ENCODE results near the gene CEP44.
"Not testable (repeated sequence)": the region's sequence is repeated elsewhere in the genome, so short reads cannot be mapped to it uniquely, and the experiment has no call there.

CEP44 gene

GRCh38 chr4:174362340-174362739 is 78.6 kb downstream of the CEP44 start:
- H3K27ac ChIP-seq (ENCODE audit: low read length), result no peak overlapping the region
- no peak for DNase-seq
- peaks cover 7% of the 10 kb centered on the region for H3F3A ChIP-seq (ENCODE audit: insufficient read depth, low read length)
- no peak overlapping the region for H3K9ac ChIP-seq (ENCODE audit: low read length)
- no peaks in the 10 kb centered on the region for H4K20me1 ChIP-seq (ENCODE audit: insufficient read depth, low read length)
- no peak overlapping the region for H3K4me2 ChIP-seq (ENCODE audit: low read depth, low read length)
- TF ChIP-seq EZH2 (optimal IDR thresholded peaks at IDR 0.05; ENCODE audit: low read depth, low read length) (no peak), CTCF (IDR thresholded peaks at IDR 0.05; ENCODE audit: low read length) (no peak), EZH2phosphoT487 (IDR thresholded peaks at IDR 0.05; ENCODE audit: low read length) (no peak)
- H3K9me3 ChIP-seq (replicated peaks; ENCODE audit: insufficient read depth, low read length), result no peaks in the 10 kb centered on the region
- H3K4me3 ChIP-seq (ENCODE audit: low read length), result no peak overlapping the region
- no peak overlapping the region for H2AFZ ChIP-seq (ENCODE audit: low read length)
- no peaks in the 10 kb centered on the region for H3K27me3 ChIP-seq (replicated peaks; ENCODE audit: insufficient read depth, low read length)
- H3K4me1 ChIP-seq (ENCODE audit: low read length), result peaks cover 17% of the 10 kb centered on the region
- H3K36me3 ChIP-seq (replicated peaks; ENCODE audit: insufficient read depth, low read length), result no peaks in the 10 kb centered on the region
- H3K79me2 ChIP-seq (ENCODE audit: low read length), result no peaks in the 10 kb centered on the region
- H3K9me2 ChIP-seq (replicated peaks; ENCODE audit: insufficient read depth, low read length), result no peaks in the 10 kb centered on the region

GRCh38 chr4:174363782-174364181 is 80.1 kb downstream of the CEP44 start:
- H3K4me3 ChIP-seq (ENCODE audit: low read length); H3K27ac ChIP-seq (ENCODE audit: low read length); H3K27me3 ChIP-seq (replicated peaks; ENCODE audit: insufficient read depth, low read length); H3K79me2 ChIP-seq (ENCODE audit: low read length); H4K20me1 ChIP-seq (ENCODE audit: insufficient read depth, low read length); H3K4me1 ChIP-seq (ENCODE audit: low read length); H3K9ac ChIP-seq (ENCODE audit: low read length); H3K9me3 ChIP-seq (replicated peaks; ENCODE audit: insufficient read depth, low read length); DNase-seq; H3K36me3 ChIP-seq (replicated peaks; ENCODE audit: insufficient read depth, low read length); H3F3A ChIP-seq (ENCODE audit: insufficient read depth, low read length); H3K9me2 ChIP-seq (replicated peaks; ENCODE audit: insufficient read depth, low read length); H2AFZ ChIP-seq (ENCODE audit: low read length); H3K4me2 ChIP-seq (ENCODE audit: low read depth, low read length): not testable (repeated sequence)

GRCh38 chr4:174365018-174365587 is 81.4 kb downstream of the CEP44 start:
- Histone ChIP-seq H3K27me3 (replicated peaks; ENCODE audit: insufficient read depth, low read length) (no peaks in the 10 kb centered on the region), H2AFZ (ENCODE audit: low read length) (no peak overlapping the region), H3K4me2 (ENCODE audit: low read depth, low read length) (no peak overlapping the region), H3K79me2 (ENCODE audit: low read length) (no peaks in the 10 kb centered on the region), H3K36me3 (replicated peaks; ENCODE audit: insufficient read depth, low read length) (no peaks in the 10 kb centered on the region), H3F3A (ENCODE audit: insufficient read depth, low read length) (no peaks in the 10 kb centered on the region), H3K27ac (ENCODE audit: low read length) (no peak overlapping the region), H3K9me3 (replicated peaks; ENCODE audit: insufficient read depth, low read length) (no peaks in the 10 kb centered on the region), H4K20me1 (ENCODE audit: insufficient read depth, low read length) (no peaks in the 10 kb centered on the region), H3K4me1 (ENCODE audit: low read length) (no peaks in the 10 kb centered on the region), H3K9ac (ENCODE audit: low read length) (no peak overlapping the region), H3K4me3 (ENCODE audit: low read length) (no peak overlapping the region), H3K9me2 (replicated peaks; ENCODE audit: insufficient read depth, low read length) (no peaks in the 10 kb centered on the region)
- DNase-seq, result peak; percentile 35
- TF ChIP-seq CTCF (IDR thresholded peaks at IDR 0.05; ENCODE audit: low read length) (peak; percentile 47), EZH2 (optimal IDR thresholded peaks at IDR 0.05; ENCODE audit: low read depth, low read length) (no peak)

GRCh38 chr4:174369985-174370384 is 86.3 kb downstream of the CEP44 start:
- H3K27me3 ChIP-seq (replicated peaks; ENCODE audit: insufficient read depth, low read length), result no peaks in the 10 kb centered on the region
- no peaks in the 10 kb centered on the region for H3K36me3 ChIP-seq (replicated peaks; ENCODE audit: insufficient read depth, low read length)
- no peak for DNase-seq
- no peaks in the 10 kb centered on the region for H3K9me2 ChIP-seq (replicated peaks; ENCODE audit: insufficient read depth, low read length)
- no peaks in the 10 kb centered on the region for H3K79me2 ChIP-seq (ENCODE audit: low read length)
- no peak for TF ChIP-seq EZH2 (optimal IDR thresholded peaks at IDR 0.05; ENCODE audit: low read depth, low read length)
- TF ChIP-seq EZH2phosphoT487 (IDR thresholded peaks at IDR 0.05; ENCODE audit: low read length), result no peak
- TF ChIP-seq CTCF (IDR thresholded peaks at IDR 0.05; ENCODE audit: low read length), result no peak
- H2AFZ ChIP-seq (ENCODE audit: low read length), result no peak overlapping the region
- no peaks in the 10 kb centered on the region for H3K9me3 ChIP-seq (replicated peaks; ENCODE audit: insufficient read depth, low read length)
- no peaks in the 10 kb centered on the region for H4K20me1 ChIP-seq (ENCODE audit: insufficient read depth, low read length)
- no peak overlapping the region for H3K27ac ChIP-seq (ENCODE audit: low read length)
- H3K4me2 ChIP-seq (ENCODE audit: low read depth, low read length), result no peak overlapping the region
- no peaks in the 10 kb centered on the region for H3K4me1 ChIP-seq (ENCODE audit: low read length)
- no peak overlapping the region for H3K9ac ChIP-seq (ENCODE audit: low read length)
- H3F3A ChIP-seq (ENCODE audit: insufficient read depth, low read length), result no peaks in the 10 kb centered on the region
- no peak overlapping the region for H3K4me3 ChIP-seq (ENCODE audit: low read length)

Measured in MM.1S (cell line).